H1 (cell line): ENCODE measurements around the gene PDZRN4. TPM values are rescaled to one million over a fixed set of nuclear protein-coding genes. Genes with fewer than 3 reads are reported as not detected.

Experiments used
- CTCF ChIA-PET: fragments of 300-600 bp; sonication (Branson Sonifier 250); formaldehyde crosslinking; loops from one replicate; lab custom pipeline; 2021; ENCODE audit not compliant: partially characterized antibody; lab: Charles Lee
- POLR2A ChIA-PET: fragments of 300-600 bp; sonication (Branson Sonifier 250); formaldehyde crosslinking; loops from one replicate; lab custom pipeline; 2021; ENCODE audit warnings: inconsistent platforms; ENCODE audit not compliant: partially characterized antibody; lab: Charles Lee
- DNase-seq, 2 experiments: peaks; one replicate each; pipeline versions ENCODE4 v3.0.0 to v3.0.0-alpha.2; 2010 to 2022; ENCODE audit warnings: low spot score in 2 of 2, low read depth in 1 of 2, mixed read lengths in 1 of 2
- FAIRE-seq: peaks from 2 replicates; lab custom pipeline; 2011; peaks lifted over from hg19 to GRCh38; lab: Jason Lieb, UNC
- H2AFZ ChIP-seq: 2 replicates; pipeline ENCODE4 v1.8.1; 2012; ENCODE audit warnings: low read length, inconsistent platforms
- H2AK5ac ChIP-seq: 2 replicates; pipeline ENCODE4 v1.6.1; 2013; ENCODE audit warnings: low read depth, low read length
- H2BK120ac ChIP-seq: replicated peaks from 2 replicates; pipeline ENCODE3; 2013; ENCODE audit warnings: low read depth, low read length, inconsistent platforms
- H2BK12ac ChIP-seq: 2 replicates; pipeline ENCODE4 v1.6.1; 2013; ENCODE audit warnings: low read depth, low read length
- H2BK15ac ChIP-seq: 2 replicates; pipeline ENCODE4 v1.6.1; 2013; ENCODE audit warnings: low read length
- H2BK20ac ChIP-seq: 2 replicates; pipeline ENCODE4 v1.6.1; 2013; ENCODE audit warnings: low read length
- H2BK5ac ChIP-seq: 2 replicates; pipeline ENCODE4 v1.6.1; 2013; ENCODE audit warnings: low read depth, low read length
- H3K14ac ChIP-seq: 2 replicates; pipeline ENCODE4 v1.6.1; 2013; ENCODE audit warnings: inconsistent platforms; ENCODE audit not compliant: insufficient read length
- H3K18ac ChIP-seq: 2 replicates; pipeline ENCODE4 v1.6.1; 2013; ENCODE audit warnings: low read length; ENCODE audit errors: extremely low read depth
- H3K23ac ChIP-seq: 2 replicates; pipeline ENCODE4 v1.6.1; 2013; ENCODE audit warnings: inconsistent platforms; ENCODE audit not compliant: insufficient read length
- H3K23me2 ChIP-seq: 2 replicates; pipeline ENCODE4 v1.6.1; 2013; ENCODE audit warnings: low read depth, low read length
- H3K27ac ChIP-seq: 2 replicates; pipeline ENCODE4 v1.6.1; 2011; ENCODE audit warnings: low read depth, low read length, inconsistent platforms
- H3K27me3 ChIP-seq, 4 experiments: replicated peaks in 1 of 4; 1 replicate in 1 of 4; 2 replicates in 3 of 4; pipeline versions ENCODE4 v1.6.1 to v1.8.1; 2011 to 2013; ENCODE audit warnings: low read length in 3 of 4, mild to moderate bottlenecking in 3 of 4, inconsistent platforms in 2 of 4, mixed read lengths in 2 of 4, moderate library complexity in 1 of 4; ENCODE audit not compliant: control insufficient read depth in 3 of 4, insufficient read depth in 3 of 4; ENCODE audit errors: extremely low read depth in 1 of 4
- H3K36me3 ChIP-seq, 4 experiments: 2 replicates each; pipeline versions ENCODE4 v1.6.1 to v1.8.1; 2011 to 2013; ENCODE audit warnings: mild to moderate bottlenecking in 4 of 4, low read length in 3 of 4, moderate library complexity in 2 of 4, control low read depth in 1 of 4, inconsistent platforms in 1 of 4; ENCODE audit not compliant: insufficient read depth in 4 of 4, control insufficient read depth in 2 of 4
- H3K4ac ChIP-seq: replicated peaks from 2 replicates; pipeline ENCODE3; 2013; ENCODE audit warnings: low read length, low read depth, mixed read lengths, inconsistent platforms; ENCODE audit not compliant: insufficient read length
- H3K4me1 ChIP-seq, 4 experiments: replicated peaks in 1 of 4; 1 replicate in 1 of 4; 2 replicates in 3 of 4; pipeline versions ENCODE4 v1.6.1 to v1.8.1; 2011 to 2013; ENCODE audit warnings: low read length in 3 of 4, inconsistent platforms in 2 of 4, mixed read lengths in 1 of 4; ENCODE audit not compliant: insufficient read depth in 4 of 4, control insufficient read depth in 3 of 4
- H3K4me2 ChIP-seq, 2 experiments: 2 replicates each; pipeline versions ENCODE4 v1.6.1 to v1.8.1; 2011 to 2013; ENCODE audit warnings: low read depth in 2 of 2, low read length in 2 of 2, control low read depth in 1 of 2, inconsistent platforms in 1 of 2, mild to moderate bottlenecking in 1 of 2; ENCODE audit not compliant: insufficient read depth in 1 of 2
- H3K4me3 ChIP-seq, 4 experiments: fragments of 200-600, 300-600 bp in 1 of 4; sonication (generic), shearing (Covaris generic), sonication (Bioruptor Twin) in 1 of 4; 2 replicates each; pipeline versions ENCODE4 v1.5.1 to v1.8.1; 2011 to 2016; ENCODE audit warnings: low read length in 4 of 4, low read depth in 3 of 4, control low read depth in 2 of 4, inconsistent platforms in 2 of 4, mild to moderate bottlenecking in 2 of 4, mixed read lengths in 1 of 4, moderate library complexity in 1 of 4; ENCODE audit not compliant: insufficient read depth in 2 of 4; ENCODE audit errors: extremely low read depth in 1 of 4
- H3K56ac ChIP-seq: replicated peaks from 2 replicates; pipeline ENCODE3; 2013; ENCODE audit warnings: low read depth, mild to moderate bottlenecking, mixed read lengths, low read length, inconsistent platforms; ENCODE audit not compliant: insufficient read length
- H3K79me1 ChIP-seq: 2 replicates; pipeline ENCODE4 v1.6.1; 2013; ENCODE audit warnings: low read depth, low read length, control low read depth
- H3K79me2 ChIP-seq, 2 experiments: 2 replicates each; pipeline versions ENCODE4 v1.6.1 to v1.8.1; 2012 to 2013; ENCODE audit warnings: low read length in 2 of 2, mild to moderate bottlenecking in 2 of 2, inconsistent platforms in 1 of 2; ENCODE audit not compliant: insufficient read depth in 2 of 2, control insufficient read depth in 1 of 2
- H3K9ac ChIP-seq, 4 experiments: replicated peaks in 1 of 4; 1 replicate in 1 of 4; 2 replicates in 3 of 4; pipeline versions ENCODE4 v1.6.1 to v1.8.1; 2011 to 2013; ENCODE audit warnings: low read depth in 3 of 4, low read length in 3 of 4, control low read depth in 2 of 4, mild to moderate bottlenecking in 2 of 4, moderate library complexity in 2 of 4, inconsistent platforms in 1 of 4; ENCODE audit errors: extremely low read depth in 1 of 4
- H3K9me3 ChIP-seq, 2 experiments: 2 replicates each; pipeline versions ENCODE4 v1.6.1 to v1.8.1; 2012 to 2013; ENCODE audit warnings: mild to moderate bottlenecking in 2 of 2, moderate library complexity in 2 of 2, control low read depth in 1 of 2, inconsistent platforms in 1 of 2, low read depth in 1 of 2, low read length in 1 of 2, mixed read lengths in 1 of 2; ENCODE audit not compliant: insufficient read depth in 2 of 2
- H4K20me1 ChIP-seq, 2 experiments: replicated peaks in 1 of 2; 2 replicates each; pipeline versions ENCODE3 to v1.8.1; 2011 to 2013; ENCODE audit warnings: inconsistent platforms in 2 of 2, low read length in 2 of 2, mild to moderate bottlenecking in 1 of 2; ENCODE audit not compliant: insufficient read depth in 2 of 2, control insufficient read depth in 1 of 2
- H4K5ac ChIP-seq: 2 replicates; pipeline ENCODE4 v1.6.1; 2013; ENCODE audit warnings: low read length, low read depth, mixed read lengths, inconsistent platforms; ENCODE audit not compliant: insufficient read length
- H4K8ac ChIP-seq: 2 replicates; pipeline ENCODE4 v1.8.0; 2013; ENCODE audit warnings: mild to moderate bottlenecking, moderate library complexity, low read length, inconsistent platforms; ENCODE audit not compliant: insufficient read depth; ENCODE audit errors: extremely low read depth
- H4K91ac ChIP-seq: replicated peaks from 2 replicates; pipeline ENCODE3; 2013; ENCODE audit warnings: low read length, mixed read lengths, inconsistent platforms; ENCODE audit not compliant: insufficient read length
- SIRT6 ChIP-seq: IDR thresholded peaks from one replicate; pipeline ENCODE4 v1.7.1; 2012; ENCODE audit warnings: low read length, inconsistent platforms
- polyA plus RNA-seq, 7 experiments: library from polyadenylated mRNA; depleted of rRNA in 3 of 7; stranded (reverse) in 5 of 7; unstranded in 2 of 7; fragments of >200 nt in 5 of 7; fragments of 200-250 nt in 2 of 7; gene quantifications; 1 replicate in 5 of 7; 2 replicates in 1 of 7; 4 replicates in 1 of 7; pipeline versions ENCODE4 v1.2.1 to v1.2.3, GENCODE V29; 2011 to 2013; ENCODE audit warnings: missing spikeins in 2 of 7, mixed read lengths in 2 of 7
- total RNA-seq: library from RNA; stranded (reverse); fragmentation: NEBNext Ultra II Directional; extraction: Animal tissue kit (Norgen Biotek cat#: 25700); gene quantifications from 2 replicates; pipeline ENCODE4 v1.2.1, GENCODE V29; 2021

PDZRN4 gene
- total and polyA plus RNA-seq, 2 of the 8 experiments (the other 6 are each of a cell fraction or from before 2014, with no cell fraction given) = not detected

GRCh38 chr12:41442896-41443295 is 254.8 kb downstream of the PDZRN4 start:
- Histone ChIP-seq H3K4me2 (no peak overlapping the region), H3K36me3 (no peaks in the 10 kb centered on the region; a peak in 1 of 8 replicates), H4K8ac (no peak overlapping the region), H3K9me3 (no peaks in the 10 kb centered on the region), H2BK5ac (no peak overlapping the region), H3K18ac (no peak overlapping the region), H2BK120ac (no peak overlapping the region), H3K27ac (no peak overlapping the region), H3K14ac (no peak overlapping the region), H3K4ac (no peak overlapping the region), H3K27me3 (peaks cover 0 to 1% (median 0%) of the 10 kb centered on the region in 4 experiments; a peak in 1 of 7 replicates), H4K20me1 (no peaks in the 10 kb centered on the region), H2BK15ac (no peak overlapping the region), H3K4me3 (no peak overlapping the region), H4K5ac (no peak overlapping the region), H3K4me1 (peaks cover 0 to 6% (median 4%) of the 10 kb centered on the region in 4 experiments; a peak in 4 of 7 replicates), H3K79me2 (no peaks in the 10 kb centered on the region), H2BK20ac (no peak overlapping the region), H3K79me1 (no peaks in the 10 kb centered on the region), H3K23ac (no peak overlapping the region), H4K91ac (no peak overlapping the region), H3K56ac (no peak overlapping the region), H2BK12ac (no peak overlapping the region), H3K23me2 (no peaks in the 10 kb centered on the region), H2AFZ (no peak overlapping the region), H3K9ac (no peak overlapping the region), H2AK5ac (no peak overlapping the region)
- FAIRE-seq = no peak
- no peak for TF ChIP-seq SIRT6
- DNase-seq = no peak
- CTCF ChIA-PET = no interaction called here
- POLR2A ChIA-PET = no interaction called here
